ENCODE results near the gene OXCT2.

DNA sequence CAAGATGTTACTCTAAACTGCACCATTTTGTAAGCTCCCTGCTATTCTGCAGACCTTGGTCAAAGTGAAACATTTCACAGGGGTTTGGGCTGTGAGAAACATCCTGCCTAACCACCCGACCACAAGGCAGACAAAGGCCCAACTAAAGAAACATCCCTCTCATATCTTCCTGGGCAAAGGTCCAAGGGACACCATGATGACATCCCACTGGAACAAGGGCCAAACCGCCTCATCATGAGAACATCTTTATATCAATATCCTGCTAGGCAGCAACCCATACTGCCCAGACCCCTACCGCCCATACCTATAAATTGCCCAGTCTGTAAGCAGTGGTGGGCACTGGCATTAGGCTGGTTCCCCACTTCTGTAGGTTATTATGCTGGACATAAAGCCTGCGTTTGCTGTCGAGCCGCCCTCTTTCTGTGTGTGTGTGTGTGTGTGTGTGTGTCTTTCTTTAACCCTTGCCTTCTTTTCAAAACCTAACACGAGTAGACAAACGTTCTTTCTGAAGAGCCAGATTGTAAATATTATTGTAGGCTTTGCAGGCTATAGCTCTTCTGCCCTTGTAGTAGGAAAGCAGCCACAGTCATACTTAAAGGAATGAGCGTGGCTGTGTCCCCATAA is 33.5 kb downstream of the OXCT2 start:
- TF ChIP-seq, protein P1, sequence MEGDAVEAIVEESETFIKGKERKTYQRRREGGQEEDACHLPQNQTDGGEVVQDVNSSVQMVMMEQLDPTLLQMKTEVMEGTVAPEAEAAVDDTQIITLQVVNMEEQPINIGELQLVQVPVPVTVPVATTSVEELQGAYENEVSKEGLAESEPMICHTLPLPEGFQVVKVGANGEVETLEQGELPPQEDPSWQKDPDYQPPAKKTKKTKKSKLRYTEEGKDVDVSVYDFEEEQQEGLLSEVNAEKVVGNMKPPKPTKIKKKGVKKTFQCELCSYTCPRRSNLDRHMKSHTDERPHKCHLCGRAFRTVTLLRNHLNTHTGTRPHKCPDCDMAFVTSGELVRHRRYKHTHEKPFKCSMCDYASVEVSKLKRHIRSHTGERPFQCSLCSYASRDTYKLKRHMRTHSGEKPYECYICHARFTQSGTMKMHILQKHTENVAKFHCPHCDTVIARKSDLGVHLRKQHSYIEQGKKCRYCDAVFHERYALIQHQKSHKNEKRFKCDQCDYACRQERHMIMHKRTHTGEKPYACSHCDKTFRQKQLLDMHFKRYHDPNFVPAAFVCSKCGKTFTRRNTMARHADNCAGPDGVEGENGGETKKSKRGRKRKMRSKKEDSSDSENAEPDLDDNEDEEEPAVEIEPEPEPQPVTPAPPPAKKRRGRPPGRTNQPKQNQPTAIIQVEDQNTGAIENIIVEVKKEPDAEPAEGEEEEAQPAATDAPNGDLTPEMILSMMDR (IDR thresholded peaks at IDR 0.05; ENCODE audit: low read depth, low read length): no peak
- TF ChIP-seq EZH2phosphoT487 (IDR thresholded peaks at IDR 0.05; ENCODE audit: low read depth): no peak

Measured in OCI-LY3 (cell line).